Left lobe of liver (tissue), 2 donors: Measurements from ENCODE around the gene PNPLA1. TPM values are rescaled to one million over a fixed set of nuclear protein-coding genes. Genes with fewer than 3 reads are reported as not detected.

ENCODE experiments used
- ATAC-seq: fragments of 200-7000 bp; cut with Tn5 transposase; one replicate; pipeline ENCODE4 v1.9.1; 2020; ENCODE audit warnings: mild to moderate bottlenecking, moderate library complexity
- DNase-seq: peaks from one replicate; pipeline ENCODE4 v3.0.0-alpha.2; 2020; ENCODE audit warnings: low spot score
- total RNA-seq: library from RNA; stranded (reverse); gene quantifications from one replicate; pipeline ENCODE4 v1.2.1, GENCODE V29; 2021
- donor health status: DM: no; HTN: no; CAD: no; lungs with moderate emphysema.
- donor health status: DM: no; HTN: yes; CAD: no.

PNPLA1 gene
- total RNA-seq, 1 donor from 2014 or later = not detected

- DNase-seq (no peak), ATAC-seq (no peak)
Observed at GRCh38 chr6:36313649-36313936, 43.7 kb downstream of the PNPLA1 start.

GRCh38 chr6:36314221-36315014 is 44.6 kb downstream of the PNPLA1 start:
- no peak for DNase-seq
- ATAC-seq = no peak

DNA sequence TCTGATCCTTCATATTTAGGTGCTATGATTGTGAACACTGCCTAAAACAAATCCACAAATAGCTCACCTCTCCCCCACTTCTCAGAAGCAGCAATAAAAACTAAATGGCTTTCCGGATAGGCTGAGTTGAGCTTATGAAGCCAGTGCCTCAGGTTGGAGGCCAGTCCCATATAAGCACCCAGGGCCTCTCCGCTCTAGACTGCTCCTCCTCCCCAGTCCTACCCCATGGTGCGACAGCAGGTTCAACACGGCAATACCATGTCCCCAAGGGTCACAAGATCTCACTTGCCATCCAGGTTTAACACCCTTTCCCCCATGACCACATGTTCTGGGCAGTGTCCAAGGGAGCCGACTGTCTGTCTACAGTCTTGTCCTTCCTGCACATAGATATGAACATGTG is 46.1 kb downstream of the PNPLA1 start:
- no peak for DNase-seq
- ATAC-seq = no peak

DNA sequence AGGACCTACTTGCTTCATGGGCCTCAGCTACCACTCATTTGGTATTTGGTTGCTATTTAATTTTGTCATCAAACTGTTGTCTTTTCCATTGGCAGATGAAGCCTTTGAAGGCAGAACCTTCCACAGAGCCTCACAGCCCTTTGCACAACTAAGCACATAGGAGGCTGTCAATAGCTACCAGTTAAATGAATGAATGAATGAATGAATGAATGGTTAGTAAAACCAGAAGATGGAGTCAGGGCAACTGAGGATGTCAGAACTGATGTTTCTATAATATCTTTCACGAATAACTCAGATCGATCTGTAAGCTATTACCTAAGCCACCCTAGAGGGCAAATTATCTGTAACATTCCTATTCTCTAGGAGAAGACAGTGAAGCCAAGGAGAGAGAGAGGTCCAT is 47.8 kb downstream of the PNPLA1 start:
- ATAC-seq (no peak), DNase-seq (no peak)

- peak; percentile 78 for ATAC-seq
- DNase-seq = no peak
Observed at GRCh38 chr6:36318690-36319435, 49.0 kb downstream of the PNPLA1 start.

DNA sequence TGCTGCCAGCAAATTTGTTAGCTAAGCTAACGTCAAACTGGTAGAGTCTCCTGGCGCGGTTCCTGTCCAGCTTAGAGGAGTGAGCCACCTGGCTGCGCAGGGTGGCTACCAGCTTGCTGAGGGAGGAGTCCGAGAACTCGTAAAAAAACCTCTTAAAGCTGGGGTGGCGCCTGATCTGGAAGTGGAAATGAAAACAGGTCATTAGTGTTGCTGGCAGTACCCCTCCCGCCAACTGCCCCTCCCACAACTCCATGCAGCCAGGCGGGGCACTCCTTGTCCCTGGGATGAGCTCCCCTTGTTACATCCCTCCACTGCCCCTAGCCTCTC is 49.5 kb downstream of the PNPLA1 start:
- DNase-seq (no peak), ATAC-seq (no peak)

DNA sequence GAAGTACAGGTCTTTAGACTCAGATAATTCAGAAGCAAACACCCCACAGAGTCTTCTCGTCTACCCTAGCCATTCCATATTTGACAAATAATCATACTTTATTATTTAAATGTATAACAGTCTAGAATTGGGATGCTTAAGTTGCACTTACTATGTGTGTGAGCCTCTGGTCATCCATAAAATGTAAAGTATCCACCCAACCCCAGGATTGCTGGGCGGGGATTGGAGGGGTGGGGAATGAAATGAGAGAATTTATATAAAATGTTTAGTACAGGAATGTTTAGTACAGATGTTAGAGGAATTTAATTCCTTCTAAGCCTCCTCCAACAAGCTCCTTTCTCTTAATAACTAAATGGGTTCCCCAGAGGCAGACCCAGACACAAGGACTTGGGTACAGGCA is 50.0 kb downstream of the PNPLA1 start:
- DNase-seq = no peak
- ATAC-seq = no peak

GRCh38 chr6:36320475-36320874 is 50.6 kb downstream of the PNPLA1 start:
- no peak for DNase-seq
- ATAC-seq = no peak

- ATAC-seq (no peak), DNase-seq (no peak)
Observed at GRCh38 chr6:36322591-36322990, 52.7 kb downstream of the PNPLA1 start.

- DNase-seq = no peak
- no peak for ATAC-seq
Observed at GRCh38 chr6:36323062-36323461, 53.2 kb downstream of the PNPLA1 start.

DNA sequence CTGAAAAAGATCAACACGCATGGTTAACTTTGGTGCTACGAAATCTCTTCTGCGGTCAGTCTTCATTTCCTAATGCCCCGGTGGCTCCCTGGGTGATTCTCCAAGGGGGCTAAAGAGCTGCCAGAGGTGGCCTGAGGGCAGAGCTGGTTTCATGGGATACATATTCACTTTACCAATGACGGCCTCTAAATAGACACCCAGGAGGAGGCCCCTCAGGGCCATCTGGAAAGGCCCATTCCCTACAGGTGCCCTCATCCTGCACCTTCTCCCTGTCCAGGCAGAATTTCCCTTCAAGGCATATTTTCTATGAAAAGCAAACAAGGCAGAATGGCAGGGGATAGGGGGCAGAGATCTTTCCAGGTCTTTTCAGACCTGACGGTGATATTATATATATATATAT is 54.3 kb downstream of the PNPLA1 start:
- ATAC-seq (no peak), DNase-seq (no peak)

DNA sequence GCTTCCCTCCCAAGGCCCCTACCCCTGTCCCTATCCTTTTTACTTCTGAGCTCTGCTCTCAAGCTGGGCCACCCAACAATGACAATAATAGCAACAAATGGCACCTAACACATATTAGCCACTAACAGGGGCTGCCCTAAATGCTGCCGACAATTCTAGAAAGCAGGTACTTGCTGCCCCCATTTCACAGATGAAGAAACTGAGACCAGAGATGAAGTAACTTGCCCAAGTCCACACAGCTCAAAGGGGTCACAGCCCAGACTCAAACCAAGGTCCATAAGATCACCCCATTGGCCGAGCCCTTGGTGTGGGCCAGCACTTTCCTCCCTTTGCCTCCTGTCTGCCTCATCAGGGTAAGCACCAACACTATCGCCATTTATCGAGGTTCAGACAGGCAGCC is 54.9 kb downstream of the PNPLA1 start:
- no peak for DNase-seq
- ATAC-seq = no peak

GRCh38 chr6:36326356-36326995 is 56.6 kb downstream of the PNPLA1 start:
- ATAC-seq = no peak

GRCh38 chr6:36327226-36327918 is 57.5 kb downstream of the PNPLA1 start:
- DNase-seq (no peak), ATAC-seq (no peak)

More at GRCh38 chr6:36326356-36326995, 56.6 kb downstream of the PNPLA1 start:
- DNase-seq = no peak

- no peak for DNase-seq
- no peak for ATAC-seq
Observed at GRCh38 chr6:36327919-36328236, 58.0 kb downstream of the PNPLA1 start.

- no peak for ATAC-seq
- no peak for DNase-seq
Observed at GRCh38 chr6:36328600-36328999, 58.7 kb downstream of the PNPLA1 start.

DNA sequence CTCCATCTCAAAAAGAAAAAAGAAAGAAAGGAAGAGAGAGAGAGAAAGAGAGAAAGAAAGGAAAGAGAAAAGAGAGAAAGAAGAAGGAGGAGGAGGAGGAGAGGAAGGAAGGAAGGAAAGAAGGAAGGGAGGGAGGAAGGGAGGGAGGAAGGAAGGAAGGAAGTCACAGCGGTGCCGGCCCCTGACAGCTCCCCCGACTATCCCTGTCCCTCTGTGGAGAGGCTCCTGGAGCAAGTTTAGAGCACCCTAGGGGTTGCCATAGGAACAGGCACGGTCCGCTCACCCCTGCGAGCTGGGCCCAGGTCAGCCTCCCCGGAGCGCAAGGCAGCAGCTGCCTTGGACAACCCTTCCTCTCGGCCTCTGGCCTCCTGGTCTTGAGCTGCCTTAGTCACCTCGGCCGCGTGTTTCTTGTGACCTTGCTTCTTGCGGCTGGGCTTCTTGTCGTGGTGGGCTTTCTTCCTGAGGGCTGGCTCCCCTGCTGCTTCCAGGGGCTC is 60.0 kb downstream of the PNPLA1 start:
- no peak for ATAC-seq
- no peak for DNase-seq

GRCh38 chr6:36330366-36330765 is 60.5 kb downstream of the PNPLA1 start:
- DNase-seq (no peak), ATAC-seq (no peak)

DNA sequence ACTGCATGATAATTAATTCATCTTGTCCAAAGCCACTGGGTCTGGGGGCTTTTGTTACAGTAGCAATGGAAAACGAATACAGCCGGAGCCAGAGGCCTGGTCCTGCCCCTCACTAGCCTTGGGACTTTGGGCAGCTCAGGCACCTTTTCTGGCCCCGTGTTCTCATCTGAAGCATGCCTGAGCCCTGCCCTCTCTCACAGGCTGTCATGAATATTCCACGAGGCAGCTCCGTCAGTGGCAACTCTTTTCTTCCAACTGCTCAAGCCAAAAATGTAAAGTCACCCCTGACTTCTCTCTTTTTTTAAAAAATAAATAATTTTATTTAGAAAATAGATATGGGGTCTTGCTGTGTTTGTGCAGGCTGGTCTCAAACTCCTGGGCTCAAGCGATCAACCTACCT is 61.5 kb downstream of the PNPLA1 start:
- ATAC-seq (no peak), DNase-seq (no peak)

- ATAC-seq = no peak
- no peak for DNase-seq
Observed at GRCh38 chr6:36333171-36333895, 63.5 kb downstream of the PNPLA1 start.
